WTC11 (cell line): Measurements from ENCODE around the gene MTARC1. TPM values are rescaled to one million over a fixed set of nuclear protein-coding genes. Genes with fewer than 3 reads are reported as not detected.

Experiments
- ATAC-seq: fragments of 200-7000 bp; cut with Tn5 transposase; 2 replicates; pipeline ENCODE4 v1.10.0; 2021; ENCODE audit warnings: mild to moderate bottlenecking, moderate library complexity
- CTCF ChIA-PET: fragments of 300-600 bp; sonication (Branson Sonifier 250); formaldehyde crosslinking; loops from one replicate; lab custom pipeline; 2021; ENCODE audit warnings: antibody characterized with exemption; lab: Charles Lee
- POLR2A ChIA-PET: fragments of 350-600 bp; sonication (Branson Sonifier 250); formaldehyde crosslinking; loops from one replicate; lab custom pipeline; 2021; ENCODE audit warnings: antibody characterized with exemption; lab: Charles Lee
- DNase-seq: peaks from one replicate; pipeline ENCODE4 v3.0.0; 2021; ENCODE audit warnings: low spot score
- H3K27ac Mint-ChIP-seq: 2 replicates; pipeline ENCODE4 v1.8.0; 2021; ENCODE audit warnings: mixed read lengths
- H3K27me3 Mint-ChIP-seq: 2 replicates; pipeline ENCODE4 v1.8.0; 2021; ENCODE audit warnings: low read depth, mild to moderate bottlenecking, moderate library complexity, mixed read lengths
- H3K36me3 Mint-ChIP-seq: 2 replicates; pipeline ENCODE4 v1.8.0; 2021; ENCODE audit warnings: mixed read lengths
- H3K4me1 Mint-ChIP-seq: 2 replicates; pipeline ENCODE4 v1.8.0; 2022; ENCODE audit warnings: mixed read lengths
- H3K4me3 Mint-ChIP-seq: 2 replicates; pipeline ENCODE4 v1.8.0; 2021; ENCODE audit warnings: mild to moderate bottlenecking, moderate library complexity, mixed read lengths
- H3K9me3 Mint-ChIP-seq: 2 replicates; pipeline ENCODE4 v1.8.0; 2021; ENCODE audit warnings: mixed read lengths
- EMX1 ChIP-seq: fragments of 250-450 bp; sonication (Bioruptor Pico); IDR thresholded peaks from 2 replicates; pipeline ENCODE4 v1.8.0; 2021; ENCODE audit warnings: mild to moderate bottlenecking
- GABPB1 ChIP-seq: sonication (generic); formaldehyde crosslinking; IDR thresholded peaks from 2 replicates; pipeline ENCODE4 v1.8.1; 2023; ENCODE audit warnings: mild to moderate bottlenecking, missing genetic modification reagents
- JAZF1 ChIP-seq: fragments of 250-450 bp; sonication (Bioruptor Pico); IDR thresholded peaks from 2 replicates; pipeline ENCODE4 v1.9.0; 2021; ENCODE audit warnings: moderate library complexity, mild to moderate bottlenecking, inconsistent platforms
- JUN ChIP-seq: sonication (generic); formaldehyde crosslinking; IDR thresholded peaks from 2 replicates; pipeline ENCODE4 v1.8.0; 2023; ENCODE audit warnings: mild to moderate bottlenecking, missing genetic modification reagents
- NFE2L1 ChIP-seq: sonication (generic); formaldehyde crosslinking; IDR thresholded peaks from 2 replicates; pipeline ENCODE4 v1.8.1; 2023; ENCODE audit warnings: missing genetic modification reagents
- PRRX2 ChIP-seq: fragments of 250-450 bp; sonication (Bioruptor Pico); IDR thresholded peaks from 2 replicates; pipeline ENCODE4 v1.8.0; 2021; ENCODE audit warnings: mild to moderate bottlenecking
- SMAD4 ChIP-seq: sonication (generic); formaldehyde crosslinking; IDR thresholded peaks from 2 replicates; pipeline ENCODE4 v1.8.0; 2022; ENCODE audit warnings: mild to moderate bottlenecking, missing genetic modification reagents
- ZNF219 ChIP-seq: sonication (generic); formaldehyde crosslinking; IDR thresholded peaks from 2 replicates; pipeline ENCODE4 v1.8.0; 2023; ENCODE audit warnings: missing genetic modification reagents, mild to moderate bottlenecking, borderline replicate concordance
- ZNF232 ChIP-seq: sonication (generic); formaldehyde crosslinking; IDR thresholded peaks from 2 replicates; pipeline ENCODE4 v1.8.0; 2022; ENCODE audit warnings: mild to moderate bottlenecking, missing genetic modification reagents
- ZNF396 ChIP-seq: fragments of 250-450 bp; sonication (Bioruptor Pico); IDR thresholded peaks from 2 replicates; pipeline ENCODE4 v1.8.0; 2021; ENCODE audit warnings: mild to moderate bottlenecking, moderate library complexity, borderline replicate concordance
- ZNF671 ChIP-seq: fragments of 250-450 bp; sonication (Bioruptor Pico); IDR thresholded peaks from 2 replicates; pipeline ENCODE4 v1.8.0; 2021; ENCODE audit warnings: mild to moderate bottlenecking
- total RNA-seq: library from RNA; stranded (reverse); gene quantifications from 3 replicates; pipeline ENCODE4 v1.2.3, GENCODE V29; 2021
- TF ChIP-seq, protein P1 (sequence below): sonication (generic); formaldehyde crosslinking; IDR thresholded peaks from 2 replicates; pipeline ENCODE4 v1.8.0; 2022; ENCODE audit warnings: mild to moderate bottlenecking, missing genetic modification reagents
- TF ChIP-seq, protein P2 (sequence below): sonication (generic); formaldehyde crosslinking; IDR thresholded peaks from 2 replicates; pipeline ENCODE4 v1.8.1; 2023; ENCODE audit warnings: mild to moderate bottlenecking, missing genetic modification reagents
- TF ChIP-seq, protein P3 (sequence below): fragments of 250-450 bp; sonication (Bioruptor Pico); IDR thresholded peaks from 2 replicates; pipeline ENCODE4 v1.8.0; 2021; ENCODE audit warnings: mild to moderate bottlenecking
- TF ChIP-seq, protein P4 (sequence below): sonication (generic); formaldehyde crosslinking; IDR thresholded peaks from 2 replicates; pipeline ENCODE4 v1.8.0; 2022; ENCODE audit warnings: mild to moderate bottlenecking, missing genetic modification reagents
- TF ChIP-seq, protein P5 (sequence below): sonication (generic); formaldehyde crosslinking; IDR thresholded peaks from 2 replicates; pipeline ENCODE4 v1.8.1; 2022; ENCODE audit warnings: mild to moderate bottlenecking, moderate library complexity, missing genetic modification reagents
- TF ChIP-seq, protein P6 (sequence below): fragments of 250-450 bp; sonication (Bioruptor Pico); IDR thresholded peaks from 2 replicates; pipeline ENCODE4 v1.9.0; 2021; ENCODE audit warnings: mild to moderate bottlenecking
- TF ChIP-seq, protein P7 (sequence below): fragments of 250-450 bp; sonication (Bioruptor Pico); IDR thresholded peaks from 2 replicates; pipeline ENCODE4 v1.9.0; 2021; ENCODE audit warnings: mild to moderate bottlenecking, borderline replicate concordance
- TF ChIP-seq, protein P8 (sequence below): sonication (generic); formaldehyde crosslinking; IDR thresholded peaks from 2 replicates; pipeline ENCODE4 v1.8.1; 2022; ENCODE audit warnings: mild to moderate bottlenecking, missing genetic modification reagents, moderate library complexity, borderline replicate concordance
- TF ChIP-seq, protein P9 (sequence below): sonication (generic); formaldehyde crosslinking; IDR thresholded peaks from 2 replicates; pipeline ENCODE4 v1.8.1; 2023; ENCODE audit warnings: mild to moderate bottlenecking, missing genetic modification reagents, moderate library complexity

MTARC1 gene
- total RNA-seq, 1 experiment from 2014 or later, result 25.8 TPM

DNA sequence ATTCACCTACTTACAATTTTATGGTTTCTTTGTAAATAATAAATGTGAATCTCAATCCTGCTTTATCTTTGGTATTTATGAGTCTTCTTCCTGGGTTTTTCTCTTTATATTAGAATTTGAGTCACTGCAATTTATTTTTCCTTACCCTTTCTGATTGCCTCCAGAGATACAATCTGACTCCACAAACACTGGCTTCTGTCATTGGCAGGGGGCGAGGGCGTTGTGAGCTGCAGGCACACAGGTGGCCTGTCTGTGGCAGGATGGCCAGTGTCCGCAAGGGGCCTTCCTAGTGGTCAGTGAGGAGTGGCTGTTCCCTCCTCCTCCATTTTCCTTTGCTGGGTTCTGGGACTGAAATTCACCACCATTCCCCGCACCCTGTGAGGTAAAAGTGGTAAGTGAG, 2.0 kb upstream of the MTARC1 start:
- H3K27ac Mint-ChIP-seq, result no peak overlapping the region

More for the DNA sequence above, 2.0 kb upstream of the MTARC1 start:
- H3K27me3 Mint-ChIP-seq, result peaks cover 3% of the 10 kb centered on the region; the same call in 1 of the 2 replicates
- ChIA-PET CTCF (interaction anchor here (0.6 to 5.3 kb wide), 4 partner anchors 9 to 51 kb away, joined by 3 to 78 read pairs (median 22); no protein-coding TSS in a partner anchor), POLR2A (no interaction called here)
- no peak overlapping the region for H3K4me3 Mint-ChIP-seq
- no peaks in the 10 kb centered on the region; the same call in 1 of the 2 replicates for H3K9me3 Mint-ChIP-seq
- DNase-seq (no peak), ATAC-seq (no peak)
- no peak for TF ChIP-seq EMX1
- TF ChIP-seq, protein P1, sequence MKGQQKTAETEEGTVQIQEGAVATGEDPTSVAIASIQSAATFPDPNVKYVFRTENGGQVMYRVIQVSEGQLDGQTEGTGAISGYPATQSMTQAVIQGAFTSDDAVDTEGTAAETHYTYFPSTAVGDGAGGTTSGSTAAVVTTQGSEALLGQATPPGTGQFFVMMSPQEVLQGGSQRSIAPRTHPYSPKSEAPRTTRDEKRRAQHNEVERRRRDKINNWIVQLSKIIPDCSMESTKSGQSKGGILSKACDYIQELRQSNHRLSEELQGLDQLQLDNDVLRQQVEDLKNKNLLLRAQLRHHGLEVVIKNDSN (CRISPR knock-in tag), result no peak
- TF ChIP-seq, protein P2, sequence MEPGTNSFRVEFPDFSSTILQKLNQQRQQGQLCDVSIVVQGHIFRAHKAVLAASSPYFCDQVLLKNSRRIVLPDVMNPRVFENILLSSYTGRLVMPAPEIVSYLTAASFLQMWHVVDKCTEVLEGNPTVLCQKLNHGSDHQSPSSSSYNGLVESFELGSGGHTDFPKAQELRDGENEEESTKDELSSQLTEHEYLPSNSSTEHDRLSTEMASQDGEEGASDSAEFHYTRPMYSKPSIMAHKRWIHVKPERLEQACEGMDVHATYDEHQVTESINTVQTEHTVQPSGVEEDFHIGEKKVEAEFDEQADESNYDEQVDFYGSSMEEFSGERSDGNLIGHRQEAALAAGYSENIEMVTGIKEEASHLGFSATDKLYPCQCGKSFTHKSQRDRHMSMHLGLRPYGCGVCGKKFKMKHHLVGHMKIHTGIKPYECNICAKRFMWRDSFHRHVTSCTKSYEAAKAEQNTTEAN (CRISPR knock-in tag), result no peak
- TF ChIP-seq SMAD4, result no peak
- TF ChIP-seq PRRX2 (CRISPR knock-in tag), result no peak
- no peak for TF ChIP-seq JUN (CRISPR knock-in tag)
- TF ChIP-seq, protein P3, sequence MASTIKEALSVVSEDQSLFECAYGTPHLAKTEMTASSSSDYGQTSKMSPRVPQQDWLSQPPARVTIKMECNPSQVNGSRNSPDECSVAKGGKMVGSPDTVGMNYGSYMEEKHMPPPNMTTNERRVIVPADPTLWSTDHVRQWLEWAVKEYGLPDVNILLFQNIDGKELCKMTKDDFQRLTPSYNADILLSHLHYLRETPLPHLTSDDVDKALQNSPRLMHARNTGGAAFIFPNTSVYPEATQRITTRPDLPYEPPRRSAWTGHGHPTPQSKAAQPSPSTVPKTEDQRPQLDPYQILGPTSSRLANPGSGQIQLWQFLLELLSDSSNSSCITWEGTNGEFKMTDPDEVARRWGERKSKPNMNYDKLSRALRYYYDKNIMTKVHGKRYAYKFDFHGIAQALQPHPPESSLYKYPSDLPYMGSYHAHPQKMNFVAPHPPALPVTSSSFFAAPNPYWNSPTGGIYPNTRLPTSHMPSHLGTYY (CRISPR knock-in tag), result no peak
- TF ChIP-seq, protein P4, sequence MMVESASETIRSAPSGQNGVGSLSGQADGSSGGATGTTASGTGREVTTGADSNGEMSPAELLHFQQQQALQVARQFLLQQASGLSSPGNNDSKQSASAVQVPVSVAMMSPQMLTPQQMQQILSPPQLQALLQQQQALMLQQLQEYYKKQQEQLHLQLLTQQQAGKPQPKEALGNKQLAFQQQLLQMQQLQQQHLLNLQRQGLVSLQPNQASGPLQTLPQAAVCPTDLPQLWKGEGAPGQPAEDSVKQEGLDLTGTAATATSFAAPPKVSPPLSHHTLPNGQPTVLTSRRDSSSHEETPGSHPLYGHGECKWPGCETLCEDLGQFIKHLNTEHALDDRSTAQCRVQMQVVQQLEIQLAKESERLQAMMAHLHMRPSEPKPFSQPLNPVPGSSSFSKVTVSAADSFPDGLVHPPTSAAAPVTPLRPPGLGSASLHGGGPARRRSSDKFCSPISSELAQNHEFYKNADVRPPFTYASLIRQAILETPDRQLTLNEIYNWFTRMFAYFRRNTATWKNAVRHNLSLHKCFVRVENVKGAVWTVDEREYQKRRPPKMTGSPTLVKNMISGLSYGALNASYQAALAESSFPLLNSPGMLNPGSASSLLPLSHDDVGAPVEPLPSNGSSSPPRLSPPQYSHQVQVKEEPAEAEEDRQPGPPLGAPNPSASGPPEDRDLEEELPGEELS (CRISPR knock-in tag), result no peak
- TF ChIP-seq, protein P5, sequence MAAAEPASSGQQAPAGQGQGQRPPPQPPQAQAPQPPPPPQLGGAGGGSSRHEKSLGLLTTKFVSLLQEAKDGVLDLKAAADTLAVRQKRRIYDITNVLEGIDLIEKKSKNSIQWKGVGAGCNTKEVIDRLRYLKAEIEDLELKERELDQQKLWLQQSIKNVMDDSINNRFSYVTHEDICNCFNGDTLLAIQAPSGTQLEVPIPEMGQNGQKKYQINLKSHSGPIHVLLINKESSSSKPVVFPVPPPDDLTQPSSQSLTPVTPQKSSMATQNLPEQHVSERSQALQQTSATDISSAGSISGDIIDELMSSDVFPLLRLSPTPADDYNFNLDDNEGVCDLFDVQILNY (CRISPR knock-in tag), result no peak
- TF ChIP-seq, protein P6, sequence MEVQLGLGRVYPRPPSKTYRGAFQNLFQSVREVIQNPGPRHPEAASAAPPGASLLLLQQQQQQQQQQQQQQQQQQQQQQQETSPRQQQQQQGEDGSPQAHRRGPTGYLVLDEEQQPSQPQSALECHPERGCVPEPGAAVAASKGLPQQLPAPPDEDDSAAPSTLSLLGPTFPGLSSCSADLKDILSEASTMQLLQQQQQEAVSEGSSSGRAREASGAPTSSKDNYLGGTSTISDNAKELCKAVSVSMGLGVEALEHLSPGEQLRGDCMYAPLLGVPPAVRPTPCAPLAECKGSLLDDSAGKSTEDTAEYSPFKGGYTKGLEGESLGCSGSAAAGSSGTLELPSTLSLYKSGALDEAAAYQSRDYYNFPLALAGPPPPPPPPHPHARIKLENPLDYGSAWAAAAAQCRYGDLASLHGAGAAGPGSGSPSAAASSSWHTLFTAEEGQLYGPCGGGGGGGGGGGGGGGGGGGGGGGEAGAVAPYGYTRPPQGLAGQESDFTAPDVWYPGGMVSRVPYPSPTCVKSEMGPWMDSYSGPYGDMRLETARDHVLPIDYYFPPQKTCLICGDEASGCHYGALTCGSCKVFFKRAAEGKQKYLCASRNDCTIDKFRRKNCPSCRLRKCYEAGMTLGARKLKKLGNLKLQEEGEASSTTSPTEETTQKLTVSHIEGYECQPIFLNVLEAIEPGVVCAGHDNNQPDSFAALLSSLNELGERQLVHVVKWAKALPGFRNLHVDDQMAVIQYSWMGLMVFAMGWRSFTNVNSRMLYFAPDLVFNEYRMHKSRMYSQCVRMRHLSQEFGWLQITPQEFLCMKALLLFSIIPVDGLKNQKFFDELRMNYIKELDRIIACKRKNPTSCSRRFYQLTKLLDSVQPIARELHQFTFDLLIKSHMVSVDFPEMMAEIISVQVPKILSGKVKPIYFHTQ (CRISPR knock-in tag), result no peak
- TF ChIP-seq GABPB1 (CRISPR knock-in tag), result no peak
- no peak for TF ChIP-seq NFE2L1 (CRISPR knock-in tag)
- TF ChIP-seq, protein P7, sequence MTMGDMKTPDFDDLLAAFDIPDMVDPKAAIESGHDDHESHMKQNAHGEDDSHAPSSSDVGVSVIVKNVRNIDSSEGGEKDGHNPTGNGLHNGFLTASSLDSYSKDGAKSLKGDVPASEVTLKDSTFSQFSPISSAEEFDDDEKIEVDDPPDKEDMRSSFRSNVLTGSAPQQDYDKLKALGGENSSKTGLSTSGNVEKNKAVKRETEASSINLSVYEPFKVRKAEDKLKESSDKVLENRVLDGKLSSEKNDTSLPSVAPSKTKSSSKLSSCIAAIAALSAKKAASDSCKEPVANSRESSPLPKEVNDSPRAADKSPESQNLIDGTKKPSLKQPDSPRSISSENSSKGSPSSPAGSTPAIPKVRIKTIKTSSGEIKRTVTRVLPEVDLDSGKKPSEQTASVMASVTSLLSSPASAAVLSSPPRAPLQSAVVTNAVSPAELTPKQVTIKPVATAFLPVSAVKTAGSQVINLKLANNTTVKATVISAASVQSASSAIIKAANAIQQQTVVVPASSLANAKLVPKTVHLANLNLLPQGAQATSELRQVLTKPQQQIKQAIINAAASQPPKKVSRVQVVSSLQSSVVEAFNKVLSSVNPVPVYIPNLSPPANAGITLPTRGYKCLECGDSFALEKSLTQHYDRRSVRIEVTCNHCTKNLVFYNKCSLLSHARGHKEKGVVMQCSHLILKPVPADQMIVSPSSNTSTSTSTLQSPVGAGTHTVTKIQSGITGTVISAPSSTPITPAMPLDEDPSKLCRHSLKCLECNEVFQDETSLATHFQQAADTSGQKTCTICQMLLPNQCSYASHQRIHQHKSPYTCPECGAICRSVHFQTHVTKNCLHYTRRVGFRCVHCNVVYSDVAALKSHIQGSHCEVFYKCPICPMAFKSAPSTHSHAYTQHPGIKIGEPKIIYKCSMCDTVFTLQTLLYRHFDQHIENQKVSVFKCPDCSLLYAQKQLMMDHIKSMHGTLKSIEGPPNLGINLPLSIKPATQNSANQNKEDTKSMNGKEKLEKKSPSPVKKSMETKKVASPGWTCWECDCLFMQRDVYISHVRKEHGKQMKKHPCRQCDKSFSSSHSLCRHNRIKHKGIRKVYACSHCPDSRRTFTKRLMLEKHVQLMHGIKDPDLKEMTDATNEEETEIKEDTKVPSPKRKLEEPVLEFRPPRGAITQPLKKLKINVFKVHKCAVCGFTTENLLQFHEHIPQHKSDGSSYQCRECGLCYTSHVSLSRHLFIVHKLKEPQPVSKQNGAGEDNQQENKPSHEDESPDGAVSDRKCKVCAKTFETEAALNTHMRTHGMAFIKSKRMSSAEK, result no peak
- TF ChIP-seq JAZF1, result no peak
- TF ChIP-seq, protein P8, sequence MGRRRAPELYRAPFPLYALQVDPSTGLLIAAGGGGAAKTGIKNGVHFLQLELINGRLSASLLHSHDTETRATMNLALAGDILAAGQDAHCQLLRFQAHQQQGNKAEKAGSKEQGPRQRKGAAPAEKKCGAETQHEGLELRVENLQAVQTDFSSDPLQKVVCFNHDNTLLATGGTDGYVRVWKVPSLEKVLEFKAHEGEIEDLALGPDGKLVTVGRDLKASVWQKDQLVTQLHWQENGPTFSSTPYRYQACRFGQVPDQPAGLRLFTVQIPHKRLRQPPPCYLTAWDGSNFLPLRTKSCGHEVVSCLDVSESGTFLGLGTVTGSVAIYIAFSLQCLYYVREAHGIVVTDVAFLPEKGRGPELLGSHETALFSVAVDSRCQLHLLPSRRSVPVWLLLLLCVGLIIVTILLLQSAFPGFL (CRISPR knock-in tag), result no peak
- TF ChIP-seq ZNF232 (CRISPR knock-in tag), result no peak
- TF ChIP-seq ZNF396 (CRISPR knock-in tag), result no peak
- TF ChIP-seq, protein P9, sequence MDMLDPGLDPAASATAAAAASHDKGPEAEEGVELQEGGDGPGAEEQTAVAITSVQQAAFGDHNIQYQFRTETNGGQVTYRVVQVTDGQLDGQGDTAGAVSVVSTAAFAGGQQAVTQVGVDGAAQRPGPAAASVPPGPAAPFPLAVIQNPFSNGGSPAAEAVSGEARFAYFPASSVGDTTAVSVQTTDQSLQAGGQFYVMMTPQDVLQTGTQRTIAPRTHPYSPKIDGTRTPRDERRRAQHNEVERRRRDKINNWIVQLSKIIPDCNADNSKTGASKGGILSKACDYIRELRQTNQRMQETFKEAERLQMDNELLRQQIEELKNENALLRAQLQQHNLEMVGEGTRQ (CRISPR knock-in tag), result no peak
- TF ChIP-seq ZNF219 (CRISPR knock-in tag), result no peak
- TF ChIP-seq ZNF671, result no peak
- H3K36me3 Mint-ChIP-seq, result peaks cover 9% of the 10 kb centered on the region
- peaks cover 26% of the 10 kb centered on the region for H3K4me1 Mint-ChIP-seq
